Fibroblast of pulmonary artery (primary cell): ENCODE results near the gene G6PC3.

Experiments used
- DNase-seq: peaks from one replicate; pipeline ENCODE4 v3.0.0-alpha.2; 2010; ENCODE audit warnings: low read depth
- H3K4me3 ChIP-seq: replicated peaks from 2 replicates; pipeline ENCODE4 v1.5.1; 2011; ENCODE audit warnings: low read depth, mild to moderate bottlenecking, control low read depth, low read length, moderate library complexity
- CTCF ChIP-seq: IDR thresholded peaks from 2 replicates; pipeline ENCODE4 v1.5.1; 2011; ENCODE audit warnings: mild to moderate bottlenecking, control low read depth, low read length, inconsistent platforms; ENCODE audit errors: missing control alignments

Gene G6PC3

GRCh38 chr17:44061446-44061845 lies 9.1 kb upstream of the G6PC3 start:
- no peak overlapping the region for H3K4me3 ChIP-seq
- no peak for TF ChIP-seq CTCF
- DNase-seq = no peak

- no peak for TF ChIP-seq CTCF
- no peak overlapping the region for H3K4me3 ChIP-seq
- no peak for DNase-seq
Measured at GRCh38 chr17:44062871-44063270, 7.7 kb upstream of the G6PC3 start.

- DNase-seq = no peak
- no peak for TF ChIP-seq CTCF
- H3K4me3 ChIP-seq = no peak overlapping the region
Measured at GRCh38 chr17:44063704-44064639, 6.6 kb upstream of the G6PC3 start.

- TF ChIP-seq CTCF = no peak
- H3K4me3 ChIP-seq = peak overlapping the region; percentile 95
- peak; percentile 14 for DNase-seq
Measured at GRCh38 chr17:44065668-44066203, 4.8 kb upstream of the G6PC3 start.

- peak within 1 kb of the TSS; percentile 95 for H3K4me3 ChIP-seq
- DNase-seq = peak; percentile 92
- no peak for TF ChIP-seq CTCF
Measured at GRCh38 chr17:44066204-44066930, 4.2 kb upstream of the G6PC3 start, which contains the start of gene LSM12. LSM12 (minus strand) TSS chr17:44066671; CDS start chr17:44066587, 84 bp downstream.

- DNase-seq = no peak
- no peak overlapping the region for H3K4me3 ChIP-seq
- TF ChIP-seq CTCF = no peak
Measured at GRCh38 chr17:44067545-44067940, 3.0 kb upstream of the G6PC3 start.
